Measurements from ENCODE around the gene ELP6.

GRCh38 chr3:47553407-47553806 is 39.9 kb upstream of the ELP6 start:
- no peak for TF ChIP-seq CTCF (IDR thresholded peaks at IDR 0.05; ENCODE audit: insufficient read depth, low read length)
- no peak for TF ChIP-seq POLR2AphosphoS5 (IDR thresholded peaks at IDR 0.05; ENCODE audit: low read depth)
- no peak for TF ChIP-seq GABPA (IDR thresholded peaks at IDR 0.05; ENCODE audit: low read depth)

Measured in HL-60 (cell line).